IMR-90 (cell line): ENCODE measurements around the gene NT5C3B. TPM values are rescaled to one million over a fixed set of nuclear protein-coding genes. Genes with fewer than 3 reads are reported as not detected.
A peak's percentile ranks its signal among the peaks of the same experiment; 100 is the strongest.

Experiments
- ATAC-seq: fragments of 200-7000 bp; cut with Tn5 transposase; 2 replicates; pipeline ENCODE4 v1.9.1; 2020; ENCODE audit warnings: low read depth, mild to moderate bottlenecking, moderate library complexity
- BruUV-seq: library from RNA; stranded (reverse); fragments of 400-500 nt; replicated peaks from 2 replicates; lab custom pipeline; 2021; lab: Mats Ljungman, UMichigan
- CTCF ChIA-PET: fragments of 300-600 bp; formaldehyde crosslinking; extraction: SDS; loops from one replicate; lab custom pipeline; 2021; ENCODE audit warnings: antibody characterized with exemption; lab: Yijun Ruan, JAX
- POLR2A ChIA-PET: fragments of 300-600 bp; sonication (Branson Sonifier 250); formaldehyde crosslinking; loops from one replicate; lab custom pipeline; 2022; ENCODE audit warnings: antibody characterized with exemption; ENCODE audit not compliant: unreplicated experiment; lab: Charles Lee
- DNase-seq: peaks from one replicate; pipeline ENCODE4 v3.0.0; 2013
- H2AFZ ChIP-seq: replicated peaks from 2 replicates; pipeline ENCODE3; 2013; ENCODE audit warnings: low read length, mild to moderate bottlenecking; ENCODE audit not compliant: poor library complexity
- H2AK5ac ChIP-seq: 2 replicates; pipeline ENCODE4 v1.6.1; 2013; ENCODE audit warnings: low read depth, low read length, inconsistent platforms
- H2AK9ac ChIP-seq: replicated peaks from 2 replicates; pipeline ENCODE3; 2013; ENCODE audit warnings: mild to moderate bottlenecking, low read depth, low read length, moderate library complexity; ENCODE audit not compliant: poor library complexity
- H2BK120ac ChIP-seq: 2 replicates; pipeline ENCODE4 v1.6.1; 2013; ENCODE audit warnings: low read depth, low read length, inconsistent platforms
- H2BK15ac ChIP-seq: 3 replicates; pipeline ENCODE4 v1.6.1; 2013; ENCODE audit warnings: low read depth, low read length, inconsistent platforms
- H2BK20ac ChIP-seq: 2 replicates; pipeline ENCODE4 v1.6.1; 2013; ENCODE audit warnings: low read depth, mild to moderate bottlenecking, inconsistent platforms, low read length, moderate library complexity
- H2BK5ac ChIP-seq: 2 replicates; pipeline ENCODE4 v1.6.1; 2013; ENCODE audit warnings: mild to moderate bottlenecking, low read depth, low read length, inconsistent platforms; ENCODE audit not compliant: poor library complexity, severe bottlenecking
- H3K14ac ChIP-seq: replicated peaks from 2 replicates; pipeline ENCODE4 v1.6.1; 2013; ENCODE audit warnings: low read depth, low read length, inconsistent platforms
- H3K18ac ChIP-seq: 2 replicates; pipeline ENCODE4 v1.6.1; 2013; ENCODE audit warnings: low read depth, low read length, control low read depth
- H3K23ac ChIP-seq: 2 replicates; pipeline ENCODE4 v1.6.1; 2013; ENCODE audit warnings: low read depth, low read length, inconsistent platforms
- H3K27ac ChIP-seq: 2 replicates; pipeline ENCODE4 v1.5.1; 2013; ENCODE audit warnings: mild to moderate bottlenecking, control low read depth, low read length; ENCODE audit not compliant: insufficient read depth
- H3K27me3 ChIP-seq: 2 replicates; pipeline ENCODE4 v1.6.1; 2013; ENCODE audit warnings: low read length; ENCODE audit not compliant: control insufficient read depth, insufficient read depth
- H3K36me3 ChIP-seq: 2 replicates; pipeline ENCODE4 v1.6.1; 2013; ENCODE audit warnings: low read length, mixed read lengths; ENCODE audit not compliant: control insufficient read depth, insufficient read depth
- H3K4ac ChIP-seq: 2 replicates; pipeline ENCODE4 v1.6.1; 2013; ENCODE audit warnings: low read depth, low read length, inconsistent platforms
- H3K4me1 ChIP-seq: 2 replicates; pipeline ENCODE4 v1.6.1; 2013; ENCODE audit warnings: low read length, mixed read lengths; ENCODE audit not compliant: control insufficient read depth, insufficient read depth
- H3K4me2 ChIP-seq: 2 replicates; pipeline ENCODE4 v1.6.1; 2013; ENCODE audit warnings: low read depth, mild to moderate bottlenecking, control low read depth, low read length, moderate library complexity
- H3K4me3 ChIP-seq: 2 replicates; pipeline ENCODE4 v1.5.1; 2013; ENCODE audit warnings: low read depth, mild to moderate bottlenecking, control low read depth, low read length, moderate library complexity; ENCODE audit not compliant: insufficient read depth
- H3K56ac ChIP-seq: 2 replicates; pipeline ENCODE4 v1.6.1; 2013; ENCODE audit warnings: low read length, inconsistent platforms; ENCODE audit not compliant: insufficient read depth; ENCODE audit errors: extremely low read depth
- H3K79me1 ChIP-seq, 2 experiments: 2 replicates each; pipeline ENCODE4 v1.6.1; 2013; ENCODE audit warnings: low read length in 2 of 2, inconsistent platforms in 1 of 2, low read depth in 1 of 2
- H3K9ac ChIP-seq: 2 replicates; pipeline ENCODE4 v1.6.1; 2013; ENCODE audit warnings: low read depth, low read length, control low read depth
- H3K9me1 ChIP-seq: 2 replicates; pipeline ENCODE4 v1.6.1; 2013; ENCODE audit warnings: low read length, inconsistent platforms; ENCODE audit not compliant: insufficient read depth
- H3K9me3 ChIP-seq: 2 replicates; pipeline ENCODE4 v1.6.1; 2013; ENCODE audit warnings: low read length; ENCODE audit not compliant: control insufficient read depth, insufficient read depth
- H4K20me1 ChIP-seq: 2 replicates; pipeline ENCODE4 v1.6.1; 2013; ENCODE audit warnings: low read length, inconsistent platforms; ENCODE audit not compliant: insufficient read depth
- H4K5ac ChIP-seq: 2 replicates; pipeline ENCODE4 v1.6.1; 2013; ENCODE audit warnings: mild to moderate bottlenecking, low read depth, low read length, control low read depth
- H4K8ac ChIP-seq, 2 experiments: 2 replicates each; pipeline ENCODE4 v1.6.1; 2013; ENCODE audit warnings: low read depth in 2 of 2, low read length in 2 of 2, control low read depth in 1 of 2, inconsistent platforms in 1 of 2
- H4K91ac ChIP-seq: 2 replicates; pipeline ENCODE4 v1.6.1; 2013; ENCODE audit warnings: low read depth, low read length, inconsistent platforms; ENCODE audit not compliant: insufficient read depth
- CEBPB ChIP-seq: IDR thresholded peaks from 2 replicates; pipeline ENCODE4 v1.6.1; 2012; ENCODE audit warnings: low read depth, low read length, improper control_type of control experiment
- CHD1 ChIP-seq: IDR thresholded peaks from 2 replicates; pipeline ENCODE4 v1.6.1; 2012; ENCODE audit warnings: low read depth, low read length, improper control_type of control experiment
- CTCF ChIP-seq: conservative IDR thresholded peaks from 2 replicates; pipeline ENCODE4 v1.5.1; 2012; ENCODE audit warnings: mild to moderate bottlenecking, low read depth, low read length, improper control_type of control experiment
- ELK1 ChIP-seq: fragments of 150-350 bp; IDR thresholded peaks from 2 replicates; pipeline ENCODE4 v1.6.1; 2016; ENCODE audit warnings: low read depth, mild to moderate bottlenecking, low read length, moderate library complexity, borderline replicate concordance
- MXI1 ChIP-seq: IDR thresholded peaks from 2 replicates; pipeline ENCODE4 v1.6.1; 2012; ENCODE audit warnings: low read depth, mild to moderate bottlenecking, low read length, moderate library complexity, borderline replicate concordance
- NFE2L2 ChIP-seq: fragments of 150-350 bp; IDR thresholded peaks from 2 replicates; pipeline ENCODE4 v1.6.1; 2016; ENCODE audit warnings: low read depth, mild to moderate bottlenecking, low read length
- POLR2A ChIP-seq: IDR thresholded peaks from 2 replicates; pipeline ENCODE4 v1.6.1; 2012; ENCODE audit warnings: mild to moderate bottlenecking, low read depth, low read length
- RAD21 ChIP-seq: IDR thresholded peaks from 2 replicates; pipeline ENCODE4 v1.6.1; 2012; ENCODE audit warnings: low read length, improper control_type of control experiment
- RFX5 ChIP-seq: IDR thresholded peaks from 2 replicates; pipeline ENCODE4 v1.8.0; 2012; ENCODE audit warnings: low read depth, mild to moderate bottlenecking, low read length, moderate library complexity
- SMC3 ChIP-seq: fragments of 150-350 bp; IDR thresholded peaks from 2 replicates; pipeline ENCODE4 v1.6.1; 2016; ENCODE audit warnings: low read depth, mild to moderate bottlenecking, antibody characterized with exemption, low read length, moderate library complexity
- USF2 ChIP-seq: fragments of 150-350 bp; IDR thresholded peaks from 2 replicates; pipeline ENCODE4 v1.6.1; 2017; ENCODE audit warnings: mild to moderate bottlenecking, antibody characterized with exemption, low read length, low read depth
- WGBS, 2 experiments: methylation state at CpG; one replicate each; pipeline versions ENCODE4 v1.1.5 to v1.1.7; 2013; ENCODE audit warnings: missing lambda C conversion rate in 2 of 2; ENCODE audit not compliant: insufficient read length in 1 of 2; ENCODE audit errors: extremely low coverage in 2 of 2; 5-methylcytosine and 5-hydroxymethylcytosine counted together
- dilution Hi-C: fragments of 300-500 bp; cut with HindIII; formaldehyde crosslinking; loops from one replicate; pipeline ENCODE4 v1.14.3; 2018; ENCODE audit warnings: low sequenced_read_pairs; ENCODE audit not compliant: unreplicated experiment
- in situ Hi-C: fragments of 300-500 bp; cut with MboI; formaldehyde crosslinking; loops from 3 replicates; pipeline ENCODE4 v1.14.3; 2019; ENCODE audit warnings: low sequenced_read_pairs, inconsistent platforms, mixed read lengths
- intact Hi-C: fragments of 100-400 bp; cut with micrococcal nuclease; formaldehyde crosslinking; loops from 2 replicates; pipeline ENCODE4 v1.10.0; 2022
- polyA plus RNA-seq, 3 experiments: library from polyadenylated mRNA; depleted of rRNA; stranded (reverse); fragments of >200 nt; gene quantifications; 2 replicates each; pipeline ENCODE4 v1.2.3, GENCODE V29; 2012; ENCODE audit warnings: low replicate concordance in 1 of 3
- total RNA-seq: library from RNA; depleted of rRNA; stranded (reverse); fragments of >200 nt; gene quantifications from 2 replicates; pipeline ENCODE4 v1.2.3, GENCODE V29; 2012

Gene NT5C3B
- total and polyA plus RNA-seq, 2 of the 4 experiments (the other 2 are of a cell fraction) = 59.9 to 92.7 TPM

GRCh38 chr17:41844971-41845370 is 8.9 kb upstream of the NT5C3B start:
- dilution Hi-C loops = no loop called here
- ATAC-seq = no peak
- BruUV-seq = no TSS peak

More at GRCh38 chr17:41844971-41845370, 8.9 kb upstream of the NT5C3B start:
- no peak overlapping the region for H2AK5ac ChIP-seq
- H2AFZ ChIP-seq = peak overlapping the region; percentile 24
- no peak overlapping the region for H3K4ac ChIP-seq
- in situ Hi-C loops = no loop called here
- H3K79me1 ChIP-seq = peaks cover 12 to 24% of the 10 kb centered on the region in 2 experiments
- H3K4me3 ChIP-seq = no peak overlapping the region
- no peak overlapping the region for H4K5ac ChIP-seq
- H3K4me2 ChIP-seq = no peak overlapping the region
- H4K91ac ChIP-seq = no peak overlapping the region
- peak; percentile 35 for DNase-seq
- H3K4me1 ChIP-seq = no peaks in the 10 kb centered on the region
- no peak overlapping the region for H2BK5ac ChIP-seq
- H2AK9ac ChIP-seq = peak overlapping the region; percentile 79
- 61% methylated on average over 3 of the region's 6 CpGs; no CpG with 5 or more reads in 1 of the 2 experiments for WGBS, 2 experiments
- H2BK120ac ChIP-seq = no peak overlapping the region
- H2BK20ac ChIP-seq = no peak overlapping the region
- intact Hi-C loops = no loop called here
- no peak overlapping the region for H2BK15ac ChIP-seq
- no peak overlapping the region for H3K18ac ChIP-seq
- peaks cover 29% of the 10 kb centered on the region for H4K20me1 ChIP-seq
- H3K9me3 ChIP-seq = no peaks in the 10 kb centered on the region
- H3K23ac ChIP-seq = no peak overlapping the region
- no peak overlapping the region for H3K56ac ChIP-seq
- H3K9me1 ChIP-seq = peaks cover 11% of the 10 kb centered on the region
- no peak overlapping the region for H3K14ac ChIP-seq
- ChIA-PET CTCF (no interaction called here), POLR2A (no interaction called here)
- H3K36me3 ChIP-seq = 0 out of 2 replicates have a peak, but pooled peaks cover 4% of the 10 kb centered on the region
- H3K27me3 ChIP-seq = no peaks in the 10 kb centered on the region
- no peak for TF ChIP-seq CTCF
- TF ChIP-seq RFX5 = no peak
- no peak for TF ChIP-seq RAD21
- no peak for TF ChIP-seq ELK1
- TF ChIP-seq USF2 = no peak
- TF ChIP-seq POLR2A = no peak
- no peak for TF ChIP-seq SMC3
- no peak for TF ChIP-seq CHD1
- TF ChIP-seq MXI1 = no peak
- no peak for TF ChIP-seq CEBPB
- TF ChIP-seq NFE2L2 = no peak
- H3K9ac ChIP-seq = no peak overlapping the region
- no peak overlapping the region for H3K27ac ChIP-seq
- no peak overlapping the region for H4K8ac ChIP-seq
